HG02588 (cell line): ENCODE measurements around the gene OPN4.

ENCODE experiments used
- ATAC-seq: cut with Tn5 transposase; IDR thresholded peaks from one replicate; pipeline ENCODE4 v1.9.1; 2021; ENCODE audit warnings: mild to moderate bottlenecking, moderate library complexity; ENCODE audit not compliant: unreplicated experiment

Gene OPN4

GRCh38 chr10:86698207-86698940 lies 44.0 kb downstream of the OPN4 start:
- ATAC-seq = no peak

GRCh38 chr10:86699125-86699524 lies 44.8 kb downstream of the OPN4 start:
- ATAC-seq = no peak

DNA sequence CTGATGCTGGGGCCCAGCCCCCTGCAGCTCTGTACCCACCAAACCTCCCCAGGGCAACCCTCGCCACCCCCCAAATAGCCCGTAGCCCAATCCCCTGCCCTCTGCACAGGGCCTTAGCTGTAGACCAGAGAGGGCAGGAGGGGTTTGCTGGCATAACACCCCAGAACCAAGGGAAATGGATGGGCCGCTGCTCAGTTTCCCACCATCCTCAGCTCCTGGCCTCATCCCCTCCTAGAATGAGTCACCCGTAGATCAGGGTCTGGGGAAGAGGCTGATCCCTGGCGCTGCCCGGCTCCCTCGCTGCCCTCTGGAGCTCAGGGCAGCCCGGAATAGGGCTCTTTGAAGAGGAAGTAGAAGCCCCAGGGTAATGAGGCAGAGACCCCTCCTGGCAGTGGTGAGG lies 45.2 kb downstream of the OPN4 start:
- ATAC-seq = no peak

GRCh38 chr10:86699991-86700840 lies 45.9 kb downstream of the OPN4 start:
- no peak for ATAC-seq

DNA sequence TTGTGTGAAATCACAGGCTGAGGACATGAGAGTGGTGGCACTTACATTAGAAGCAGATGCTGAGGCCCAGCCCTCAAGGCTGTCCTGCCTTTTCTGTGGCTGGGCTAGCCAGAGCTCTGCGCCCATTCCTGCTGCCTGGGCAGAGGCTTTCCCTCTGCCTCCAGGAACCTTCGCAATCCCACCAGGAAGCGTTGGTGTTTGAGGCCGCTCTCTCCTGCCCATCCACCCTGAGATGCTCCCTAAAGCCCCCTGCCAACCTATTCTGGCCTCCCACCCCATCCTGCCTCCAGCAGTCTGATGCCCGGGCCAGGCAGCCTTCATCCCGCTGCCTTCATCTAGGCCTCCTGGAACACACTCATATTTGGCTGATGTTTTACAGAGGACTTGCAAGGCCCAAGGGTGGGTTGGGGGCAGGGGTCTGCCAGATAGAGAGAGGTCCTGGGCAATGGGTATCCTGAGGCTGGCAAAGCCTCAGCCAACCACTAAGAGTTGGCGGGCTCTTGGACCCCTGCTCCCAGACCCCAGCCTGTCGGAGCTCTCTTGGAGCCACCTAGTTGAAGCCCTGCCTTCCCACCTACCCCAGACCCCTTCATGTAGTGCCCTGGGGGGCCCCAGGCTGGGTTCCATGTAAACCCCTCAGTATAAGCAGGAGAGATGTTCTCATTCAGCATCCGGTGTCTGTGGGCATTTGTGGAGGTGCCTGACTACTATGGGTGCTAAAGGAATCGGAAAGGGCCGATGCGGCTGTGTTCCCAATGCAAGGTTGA lies 46.7 kb downstream of the OPN4 start:
- ATAC-seq = no peak

- no peak for ATAC-seq
These were observed 48.8 kb downstream of the OPN4 start for GRCh38 chr10:86703176-86703575.

DNA sequence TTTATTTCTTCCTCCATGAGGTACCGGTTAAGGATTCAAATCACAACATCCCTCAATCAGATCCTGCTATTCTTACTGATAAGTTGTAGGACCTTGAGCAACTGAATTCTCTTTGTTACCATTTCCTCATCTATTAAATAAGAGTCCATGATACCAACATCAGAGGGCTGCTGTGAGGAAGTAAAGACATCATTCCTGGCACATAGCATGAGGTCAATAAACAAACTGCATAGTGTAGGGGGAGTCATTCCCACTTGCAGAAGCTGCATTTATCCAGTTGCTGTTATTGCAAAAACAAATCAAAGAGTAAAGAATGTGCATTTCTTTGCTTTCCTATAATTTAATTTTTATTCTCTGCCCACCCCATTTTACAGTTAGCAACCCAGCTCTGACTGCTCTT lies 50.8 kb downstream of the OPN4 start:
- no peak for ATAC-seq

DNA sequence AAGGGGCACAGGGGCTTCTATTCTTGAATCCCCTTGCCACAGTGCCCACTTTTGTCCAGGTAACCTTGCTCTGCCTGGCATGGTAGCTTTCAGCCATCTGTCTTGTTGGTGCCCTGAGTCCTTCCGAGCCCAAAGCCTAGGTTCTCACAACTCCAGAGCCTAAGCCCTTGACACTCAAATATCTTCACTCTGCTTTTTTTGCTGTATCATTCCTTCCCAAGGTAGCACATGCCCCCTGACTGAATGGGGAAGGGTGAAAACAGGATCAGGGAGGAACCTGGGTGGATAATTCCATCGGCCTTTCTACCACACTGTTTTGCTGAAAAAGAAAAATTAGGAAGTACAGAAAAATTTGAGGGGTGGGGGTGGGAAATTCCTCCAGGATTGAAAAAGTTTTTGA lies 51.6 kb downstream of the OPN4 start:
- no peak for ATAC-seq

- ATAC-seq = no peak
These were observed 52.1 kb downstream of the OPN4 start for GRCh38 chr10:86706401-86706841.

DNA sequence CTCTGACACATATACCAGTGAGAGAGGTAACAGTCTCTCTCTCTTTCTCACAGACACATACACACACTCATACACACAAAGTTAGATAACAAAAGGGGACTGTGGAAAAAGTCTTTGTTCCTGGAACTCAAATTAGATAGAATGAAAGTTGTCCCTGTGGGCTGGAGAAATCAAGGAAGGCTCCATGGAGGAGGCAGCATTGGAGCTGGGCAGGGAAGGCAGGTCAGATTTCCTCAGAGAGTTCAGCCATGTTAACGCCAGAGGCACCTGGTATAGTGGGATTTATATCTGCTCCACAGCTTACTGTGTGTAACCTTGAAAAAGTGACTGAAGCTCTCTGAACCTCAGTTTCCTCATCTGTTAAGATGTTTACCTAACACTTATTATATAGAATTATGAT lies 52.6 kb downstream of the OPN4 start:
- no peak for ATAC-seq

GRCh38 chr10:86707505-86707904 lies 53.2 kb downstream of the OPN4 start:
- no peak for ATAC-seq

- ATAC-seq = no peak
These were observed 53.9 kb downstream of the OPN4 start for GRCh38 chr10:86708068-86708782.

- ATAC-seq = no peak
These were observed 54.5 kb downstream of the OPN4 start for GRCh38 chr10:86708783-86709380.

DNA sequence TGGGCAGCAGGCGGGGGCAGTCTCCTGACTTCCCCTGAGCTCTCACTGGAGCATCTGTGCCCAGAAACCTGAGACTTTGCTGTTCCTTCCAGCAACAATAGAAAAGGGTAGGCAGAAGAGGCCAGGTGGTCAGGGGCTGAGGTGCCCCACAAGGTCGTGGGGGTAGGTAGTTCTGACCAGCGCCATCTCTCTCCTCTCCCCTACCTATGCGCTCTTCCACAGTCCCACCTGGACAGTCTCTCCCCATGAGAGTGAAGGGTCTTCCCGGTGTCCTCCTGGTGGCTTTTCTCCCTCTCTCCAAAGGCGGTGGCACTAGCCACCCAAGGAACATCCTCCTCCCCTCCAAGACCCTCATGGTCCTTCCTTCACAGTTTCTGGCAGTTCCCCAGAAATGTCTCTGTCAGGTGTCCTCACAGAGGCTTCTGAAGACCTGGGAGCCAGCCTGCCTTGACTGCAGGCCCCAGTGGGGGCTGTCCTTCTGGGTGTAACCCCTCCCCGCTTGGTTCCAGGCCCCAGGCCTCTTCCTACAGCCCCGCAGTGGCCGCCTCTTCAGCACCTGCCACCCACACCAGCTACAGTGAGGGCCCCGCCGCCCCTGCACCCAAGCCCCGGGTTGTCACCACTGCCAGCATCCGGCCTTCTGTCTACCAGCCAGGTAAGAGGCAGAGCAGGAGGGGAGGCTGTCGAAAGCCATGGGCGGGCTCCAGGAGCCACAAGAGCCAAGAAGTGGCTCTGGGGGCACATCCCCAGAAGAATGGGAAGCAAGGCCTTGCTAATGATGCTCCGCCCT lies 55.2 kb downstream of the OPN4 start:
- ATAC-seq = no peak

DNA sequence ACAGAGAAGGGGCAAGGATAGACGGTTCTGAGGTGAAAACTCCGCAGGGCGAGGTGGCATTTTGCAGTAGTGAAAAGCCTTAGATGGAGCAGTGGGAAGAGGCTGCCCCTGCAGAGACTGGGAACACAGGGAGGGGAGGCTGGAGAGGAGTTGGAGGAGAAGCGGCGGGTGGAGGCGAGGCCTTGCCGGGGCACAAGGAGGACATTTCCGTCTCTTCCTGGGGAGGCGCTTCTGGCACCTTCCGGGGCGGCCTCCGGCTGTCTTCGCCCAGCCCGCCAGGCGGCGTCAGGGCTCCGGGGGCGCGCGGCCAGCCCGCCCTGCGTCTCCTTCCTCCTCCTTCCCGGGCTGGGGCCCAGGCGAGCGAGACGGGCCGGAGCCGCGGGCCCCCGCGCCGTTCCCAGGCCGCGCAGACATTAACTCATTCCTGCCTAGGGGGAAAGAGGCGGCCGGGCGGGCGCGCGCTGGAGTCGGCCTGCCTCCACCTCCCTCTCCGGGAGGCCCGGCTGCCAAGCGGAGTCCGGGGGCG lies 56.7 kb downstream of the OPN4 start:
- peak; percentile 84 for ATAC-seq

- ATAC-seq = peak; percentile 44
These were observed 57.4 kb downstream of the OPN4 start for GRCh38 chr10:86711513-86712316.

DNA sequence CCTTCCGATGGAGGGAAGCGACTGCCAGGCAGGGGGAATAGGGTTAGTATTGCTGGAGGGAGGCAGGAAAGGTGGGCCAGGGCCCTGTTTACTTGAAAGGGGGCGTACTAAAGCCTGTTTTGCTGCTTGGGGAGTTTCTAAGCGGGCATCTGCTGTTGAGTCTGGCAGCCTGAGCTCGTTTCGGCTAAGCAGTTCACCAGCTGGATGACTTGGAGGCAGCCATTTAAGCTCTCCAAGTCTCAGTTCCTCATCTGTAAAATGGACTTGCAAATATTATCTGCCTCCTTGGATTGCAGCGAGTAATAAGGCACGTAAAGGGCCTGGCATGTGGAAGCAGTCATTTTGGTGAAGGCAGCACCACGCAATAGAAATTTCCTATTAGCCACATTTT lies 58.0 kb downstream of the OPN4 start:
- peak; percentile 7 for ATAC-seq

- ATAC-seq = no peak
These were observed 60.9 kb downstream of the OPN4 start for GRCh38 chr10:86715156-86715795.
